Islet of Langerhans (tissue), 1 donor: ENCODE results near the gene SNU13.
"Not testable (repeated sequence)": the region's sequence is repeated elsewhere in the genome, so short reads cannot be mapped to it uniquely, and the experiment has no call there.

Experiments
- FAIRE-seq: peaks from one replicate; lab custom pipeline; 2011; peaks lifted over from hg19 to GRCh38; lab: Jason Lieb, UNC

SNU13 gene

DNA sequence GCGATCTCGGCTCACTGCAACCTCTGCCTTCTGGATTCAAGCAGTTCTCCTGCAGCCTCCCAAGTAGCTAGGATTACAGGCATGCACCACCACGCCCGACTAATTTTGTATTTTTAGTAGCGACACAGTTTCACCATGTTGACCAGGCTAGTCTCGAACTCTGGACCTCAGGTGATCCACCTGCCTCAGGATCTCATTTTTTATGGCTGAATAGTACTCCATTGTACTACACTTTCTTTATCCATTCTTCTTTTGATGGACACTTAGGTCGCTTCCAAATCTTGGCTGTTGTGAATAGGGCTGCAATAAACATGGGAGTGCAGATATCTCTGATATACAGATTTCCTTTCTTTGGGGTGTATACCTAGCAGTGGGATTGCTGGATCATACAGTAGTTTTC, 46.8 kb downstream of the SNU13 start:
- FAIRE-seq, result no peak

DNA sequence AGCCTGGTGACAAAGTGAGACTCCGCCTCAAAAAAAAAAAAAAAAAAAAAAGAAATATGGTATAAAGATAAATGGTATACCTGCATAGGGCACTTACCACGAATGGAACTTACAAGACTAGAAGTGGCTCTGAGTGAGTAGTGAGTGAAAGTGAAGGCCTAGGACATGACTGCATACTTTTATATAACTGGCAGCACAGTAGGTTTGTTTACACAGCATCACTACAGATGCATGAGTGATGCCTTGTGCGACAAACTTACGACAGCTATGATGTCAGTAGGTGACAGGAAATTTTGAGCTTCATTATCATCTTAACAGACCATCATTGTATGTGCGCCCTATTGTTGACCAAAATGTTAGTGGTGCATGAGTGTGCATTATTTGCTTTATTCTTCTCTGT, 49.9 kb downstream of the SNU13 start:
- no peak for FAIRE-seq

DNA sequence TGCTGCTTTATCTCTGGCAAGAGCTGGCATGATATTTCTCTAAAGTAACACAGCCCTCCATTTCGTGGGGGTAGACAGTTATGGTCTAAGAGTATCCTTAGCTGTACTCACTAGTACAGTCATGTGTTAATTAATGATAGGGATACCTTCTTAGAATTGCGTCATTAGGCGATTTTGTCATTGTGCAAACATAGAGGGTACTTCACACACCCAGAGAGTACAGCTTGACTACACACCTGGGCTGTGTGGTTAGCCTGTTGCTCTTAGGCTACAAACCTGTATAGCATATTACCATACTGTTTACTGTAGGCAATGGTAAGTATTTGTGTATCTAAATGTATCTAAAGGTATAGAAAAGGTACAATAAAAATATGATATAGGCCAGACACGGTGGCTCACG, 50.5 kb downstream of the SNU13 start:
- no peak for FAIRE-seq

DNA sequence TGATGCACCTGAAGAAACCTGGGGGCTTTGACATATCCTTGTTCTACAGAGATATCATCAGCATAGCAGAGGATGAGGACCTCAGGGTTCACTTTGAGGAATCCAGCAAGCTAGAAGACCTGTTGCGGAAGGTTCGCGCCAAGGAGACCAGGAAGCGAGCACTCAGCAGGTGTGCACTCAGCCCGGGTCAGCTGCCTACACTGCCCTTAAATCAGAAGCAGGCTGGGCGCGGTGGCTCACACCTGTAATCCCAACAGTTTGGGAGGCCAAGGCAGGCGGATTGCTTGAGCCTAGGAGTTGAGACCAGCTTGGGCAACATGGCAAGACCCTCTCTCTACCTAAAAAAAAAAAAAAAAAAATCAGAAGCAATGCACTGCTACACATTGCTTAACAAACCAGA, 51.0 kb downstream of the SNU13 start:
- not testable (repeated sequence) for FAIRE-seq

DNA sequence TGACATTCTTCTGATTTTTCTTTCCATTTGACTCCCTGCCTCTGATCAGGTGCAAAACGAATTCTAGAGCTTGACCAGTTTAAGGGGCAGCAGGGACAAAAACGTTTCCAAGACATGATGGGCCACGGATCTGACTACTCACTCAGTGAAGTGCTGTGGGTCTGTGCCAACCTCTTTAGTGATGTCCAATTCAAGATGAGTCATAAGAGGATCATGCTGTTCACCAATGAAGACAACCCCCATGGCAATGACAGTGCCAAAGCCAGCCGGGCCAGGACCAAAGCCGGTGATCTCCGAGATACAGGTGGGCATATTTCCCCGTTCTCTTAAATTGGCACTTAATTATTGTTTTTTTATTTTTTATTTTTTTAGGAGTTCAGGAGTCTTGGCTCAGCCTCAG, 52.2 kb downstream of the SNU13 start:
- no peak for FAIRE-seq

DNA sequence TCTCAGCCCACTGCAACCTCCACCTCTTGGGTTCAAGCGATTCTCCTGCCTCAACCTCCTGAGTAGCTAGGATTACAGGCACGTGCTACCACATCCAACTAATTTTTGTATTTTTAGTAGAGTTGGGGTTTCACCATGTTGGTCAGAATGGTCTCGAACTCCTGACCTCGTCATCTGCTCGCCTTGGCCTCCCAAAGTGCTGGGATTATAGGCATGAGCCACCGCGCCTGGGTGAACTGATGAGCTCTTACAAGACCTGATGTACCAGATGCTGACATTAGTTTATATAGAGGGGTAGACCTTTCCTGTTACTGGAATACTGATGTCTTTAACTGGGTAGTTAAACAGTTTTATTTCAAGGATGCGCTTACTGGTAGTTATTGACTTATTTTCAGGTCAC, 54.1 kb downstream of the SNU13 start:
- FAIRE-seq, result not testable (repeated sequence)

DNA sequence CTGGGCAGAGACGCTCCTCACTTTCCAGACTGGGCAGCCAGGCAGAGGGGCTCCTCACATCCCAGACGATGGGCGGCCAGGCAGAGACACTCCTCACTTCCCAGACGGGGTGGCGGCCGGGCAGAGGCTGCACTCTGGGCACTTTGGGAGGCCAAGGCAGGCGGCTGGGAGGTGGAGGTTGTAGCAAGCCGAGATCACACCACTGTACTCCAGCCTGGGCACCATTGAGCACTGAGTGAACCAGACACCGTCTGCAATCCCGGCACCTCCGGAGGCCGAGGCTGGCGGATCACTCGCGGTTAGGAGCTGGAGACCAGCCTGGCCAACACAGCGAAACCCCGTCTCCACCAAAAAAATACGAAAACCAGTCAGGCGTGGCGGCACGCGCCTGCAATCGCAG, 57.1 kb downstream of the SNU13 start:
- not testable (repeated sequence) for FAIRE-seq

DNA sequence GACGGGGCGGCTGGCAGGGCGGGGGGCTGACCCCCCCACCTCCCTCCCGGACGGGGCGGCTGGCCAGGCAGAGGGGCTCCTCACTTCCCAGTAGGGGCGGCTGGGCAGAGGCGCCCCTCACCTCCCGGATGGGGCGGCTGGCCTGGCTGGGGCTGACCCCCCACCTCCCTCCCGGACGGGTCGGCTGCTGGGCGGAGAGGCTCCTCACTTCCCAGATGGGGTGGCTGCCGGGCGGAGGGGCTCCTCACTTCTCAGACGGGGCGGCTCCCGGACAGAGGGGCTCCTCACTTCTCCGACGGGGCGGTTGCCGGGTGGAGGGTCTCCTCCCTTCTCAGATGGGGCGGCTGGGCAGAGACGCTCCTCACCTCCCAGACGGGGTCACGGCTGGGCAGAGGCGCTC, 57.6 kb downstream of the SNU13 start:
- FAIRE-seq, result not testable (repeated sequence)

DNA sequence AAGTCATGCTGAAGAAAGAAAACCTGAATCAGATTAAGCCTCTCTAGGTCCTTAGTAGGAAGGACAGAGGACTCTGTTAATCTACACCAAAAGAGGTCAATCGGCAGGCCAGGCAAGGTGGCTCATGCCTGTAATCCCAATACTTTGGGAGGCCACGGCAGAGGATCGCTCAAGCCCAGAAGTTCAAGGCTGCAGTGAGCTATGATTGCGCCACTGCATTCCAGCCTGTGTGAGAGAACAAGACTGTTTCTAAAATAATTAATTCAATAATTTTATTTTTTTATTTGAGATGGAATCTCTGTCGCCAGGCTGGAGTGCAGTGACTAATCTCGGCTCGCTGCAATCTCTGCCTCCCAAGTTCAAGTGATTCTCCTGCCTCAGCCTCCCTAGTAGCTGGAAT, 63.1 kb downstream of the SNU13 start:
- FAIRE-seq, result no peak
